Liver (tissue), 3 donors: ENCODE data around the gene LAPTM4A.

ENCODE experiments used
- GABPA ChIP-seq, 2 donors: IDR thresholded peaks in 1 of 2; conservative IDR thresholded peaks in 1 of 2; 2 replicates each; pipeline ENCODE4 v1.6.1; 2016; ENCODE audit warnings: antibody characterized with exemption in 2 of 2, mild to moderate bottlenecking in 1 of 2, moderate library complexity in 1 of 2
- JUND ChIP-seq, 2 donors: IDR thresholded peaks; 2 replicates each; pipeline ENCODE4 v1.6.1; 2016; ENCODE audit warnings: antibody characterized with exemption in 2 of 2
- RAD21 ChIP-seq, 2 donors: IDR thresholded peaks; 2 replicates each; pipeline ENCODE4 v1.6.1; 2016; ENCODE audit warnings: antibody characterized with exemption in 2 of 2, mild to moderate bottlenecking in 2 of 2
- TF ChIP-seq, protein P1 (sequence below): IDR thresholded peaks from 2 replicates; pipeline ENCODE4 v1.6.1; 2016; ENCODE audit warnings: antibody characterized with exemption
- TF ChIP-seq, protein P2 (sequence below): fragments of 150-350 bp; IDR thresholded peaks from 2 replicates; pipeline ENCODE4 v1.5.1; 2017; ENCODE audit warnings: improper control_type of control experiment, low read depth, low read length; ENCODE audit not compliant: missing input control
- TF ChIP-seq, protein P3 (sequence below): IDR thresholded peaks from 2 replicates; pipeline ENCODE4 v1.6.1; 2016; ENCODE audit warnings: antibody characterized with exemption, mild to moderate bottlenecking
- donor health status: healthy.
- donor health status: healthy.

DNA sequence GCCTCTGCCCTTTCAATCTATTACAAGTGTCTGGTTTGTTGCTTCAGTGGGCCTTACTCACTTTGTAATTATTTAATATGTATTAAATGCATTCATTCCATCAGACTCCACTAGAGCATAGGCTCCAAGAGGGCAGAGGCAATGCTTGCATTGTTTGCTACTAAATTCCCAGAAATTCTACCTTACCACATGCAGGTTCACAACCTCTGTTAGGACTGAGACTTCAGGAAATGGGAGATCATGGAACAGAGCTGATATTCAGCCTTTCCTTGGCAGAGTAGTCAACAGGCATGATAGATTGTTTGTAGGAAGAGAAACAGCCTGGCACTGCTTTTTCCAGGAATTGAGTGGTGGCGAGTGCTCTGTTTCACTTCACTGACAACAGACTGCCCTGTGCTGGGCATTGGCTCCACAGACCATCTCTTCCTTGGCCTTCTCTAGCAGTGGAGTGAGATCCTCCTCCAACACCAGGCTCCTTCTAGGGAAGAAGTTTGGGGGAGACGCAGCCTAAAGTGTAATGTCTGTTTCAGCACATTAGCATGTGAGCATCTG is 32.8 kb downstream of the LAPTM4A start:
- TF ChIP-seq GABPA (IDR thresholded peaks at IDR 0.05 in 1 of 2, conservative IDR thresholded peaks at IDR 0.05 in 1 of 2) (no peak), JUND (IDR thresholded peaks at IDR 0.05) (no peak), RAD21 (IDR thresholded peaks at IDR 0.05) (no peak)
- TF ChIP-seq, protein P1, sequence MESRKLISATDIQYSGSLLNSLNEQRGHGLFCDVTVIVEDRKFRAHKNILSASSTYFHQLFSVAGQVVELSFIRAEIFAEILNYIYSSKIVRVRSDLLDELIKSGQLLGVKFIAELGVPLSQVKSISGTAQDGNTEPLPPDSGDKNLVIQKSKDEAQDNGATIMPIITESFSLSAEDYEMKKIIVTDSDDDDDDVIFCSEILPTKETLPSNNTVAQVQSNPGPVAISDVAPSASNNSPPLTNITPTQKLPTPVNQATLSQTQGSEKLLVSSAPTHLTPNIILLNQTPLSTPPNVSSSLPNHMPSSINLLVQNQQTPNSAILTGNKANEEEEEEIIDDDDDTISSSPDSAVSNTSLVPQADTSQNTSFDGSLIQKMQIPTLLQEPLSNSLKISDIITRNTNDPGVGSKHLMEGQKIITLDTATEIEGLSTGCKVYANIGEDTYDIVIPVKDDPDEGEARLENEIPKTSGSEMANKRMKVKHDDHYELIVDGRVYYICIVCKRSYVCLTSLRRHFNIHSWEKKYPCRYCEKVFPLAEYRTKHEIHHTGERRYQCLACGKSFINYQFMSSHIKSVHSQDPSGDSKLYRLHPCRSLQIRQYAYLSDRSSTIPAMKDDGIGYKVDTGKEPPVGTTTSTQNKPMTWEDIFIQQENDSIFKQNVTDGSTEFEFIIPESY: no peak
- TF ChIP-seq, protein P2, sequence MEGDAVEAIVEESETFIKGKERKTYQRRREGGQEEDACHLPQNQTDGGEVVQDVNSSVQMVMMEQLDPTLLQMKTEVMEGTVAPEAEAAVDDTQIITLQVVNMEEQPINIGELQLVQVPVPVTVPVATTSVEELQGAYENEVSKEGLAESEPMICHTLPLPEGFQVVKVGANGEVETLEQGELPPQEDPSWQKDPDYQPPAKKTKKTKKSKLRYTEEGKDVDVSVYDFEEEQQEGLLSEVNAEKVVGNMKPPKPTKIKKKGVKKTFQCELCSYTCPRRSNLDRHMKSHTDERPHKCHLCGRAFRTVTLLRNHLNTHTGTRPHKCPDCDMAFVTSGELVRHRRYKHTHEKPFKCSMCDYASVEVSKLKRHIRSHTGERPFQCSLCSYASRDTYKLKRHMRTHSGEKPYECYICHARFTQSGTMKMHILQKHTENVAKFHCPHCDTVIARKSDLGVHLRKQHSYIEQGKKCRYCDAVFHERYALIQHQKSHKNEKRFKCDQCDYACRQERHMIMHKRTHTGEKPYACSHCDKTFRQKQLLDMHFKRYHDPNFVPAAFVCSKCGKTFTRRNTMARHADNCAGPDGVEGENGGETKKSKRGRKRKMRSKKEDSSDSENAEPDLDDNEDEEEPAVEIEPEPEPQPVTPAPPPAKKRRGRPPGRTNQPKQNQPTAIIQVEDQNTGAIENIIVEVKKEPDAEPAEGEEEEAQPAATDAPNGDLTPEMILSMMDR: no peak
- TF ChIP-seq, protein P3, sequence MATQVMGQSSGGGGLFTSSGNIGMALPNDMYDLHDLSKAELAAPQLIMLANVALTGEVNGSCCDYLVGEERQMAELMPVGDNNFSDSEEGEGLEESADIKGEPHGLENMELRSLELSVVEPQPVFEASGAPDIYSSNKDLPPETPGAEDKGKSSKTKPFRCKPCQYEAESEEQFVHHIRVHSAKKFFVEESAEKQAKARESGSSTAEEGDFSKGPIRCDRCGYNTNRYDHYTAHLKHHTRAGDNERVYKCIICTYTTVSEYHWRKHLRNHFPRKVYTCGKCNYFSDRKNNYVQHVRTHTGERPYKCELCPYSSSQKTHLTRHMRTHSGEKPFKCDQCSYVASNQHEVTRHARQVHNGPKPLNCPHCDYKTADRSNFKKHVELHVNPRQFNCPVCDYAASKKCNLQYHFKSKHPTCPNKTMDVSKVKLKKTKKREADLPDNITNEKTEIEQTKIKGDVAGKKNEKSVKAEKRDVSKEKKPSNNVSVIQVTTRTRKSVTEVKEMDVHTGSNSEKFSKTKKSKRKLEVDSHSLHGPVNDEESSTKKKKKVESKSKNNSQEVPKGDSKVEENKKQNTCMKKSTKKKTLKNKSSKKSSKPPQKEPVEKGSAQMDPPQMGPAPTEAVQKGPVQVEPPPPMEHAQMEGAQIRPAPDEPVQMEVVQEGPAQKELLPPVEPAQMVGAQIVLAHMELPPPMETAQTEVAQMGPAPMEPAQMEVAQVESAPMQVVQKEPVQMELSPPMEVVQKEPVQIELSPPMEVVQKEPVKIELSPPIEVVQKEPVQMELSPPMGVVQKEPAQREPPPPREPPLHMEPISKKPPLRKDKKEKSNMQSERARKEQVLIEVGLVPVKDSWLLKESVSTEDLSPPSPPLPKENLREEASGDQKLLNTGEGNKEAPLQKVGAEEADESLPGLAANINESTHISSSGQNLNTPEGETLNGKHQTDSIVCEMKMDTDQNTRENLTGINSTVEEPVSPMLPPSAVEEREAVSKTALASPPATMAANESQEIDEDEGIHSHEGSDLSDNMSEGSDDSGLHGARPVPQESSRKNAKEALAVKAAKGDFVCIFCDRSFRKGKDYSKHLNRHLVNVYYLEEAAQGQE: no peak
